Gastrocnemius medialis (tissue), 4 donors: ENCODE data around the gene THSD4. TPM values are rescaled to one million over a fixed set of nuclear protein-coding genes. Genes with fewer than 3 reads are reported as not detected.

Experiments
- ATAC-seq, 2 donors: fragments of 150-250 bp; one replicate each; pipeline ENCODE4 v1.9.1; 2016
- DNase-seq, 2 donors: peaks; one replicate each; pipeline ENCODE4 v3.0.0-alpha.2; 2019
- H3K27ac ChIP-seq, 4 donors: fragments of 200-600 bp; sonication (generic); 1 replicate in 1 of 4; 2 replicates in 3 of 4; pipeline ENCODE4 v1.5.1; 2016 to 2018; ENCODE audit warnings: mild to moderate bottlenecking in 2 of 4, moderate library complexity in 1 of 4
- H3K27me3 ChIP-seq, 3 donors: fragments of 200-600 bp; sonication (generic) in 2 of 3; 1 replicate in 1 of 3; 2 replicates in 2 of 3; pipeline versions ENCODE4 v1.5.1 to v1.6.0; 2016 to 2019; ENCODE audit warnings: mild to moderate bottlenecking in 1 of 3, moderate library complexity in 1 of 3
- H3K36me3 ChIP-seq, 2 donors: fragments of 200-600 bp; sonication (generic) in 1 of 2; one replicate each; pipeline ENCODE4 v1.5.1; 2017 to 2018
- H3K4me1 ChIP-seq, 2 donors: fragments of 200-600 bp; sonication (generic) in 1 of 2; one replicate each; pipeline ENCODE4 v1.5.1; 2016 to 2017; ENCODE audit warnings: mild to moderate bottlenecking in 2 of 2
- H3K4me3 ChIP-seq, 4 donors: fragments of 200-600 bp; sonication (generic) in 3 of 4; 1 replicate in 1 of 4; 2 replicates in 3 of 4; pipeline ENCODE4 v1.5.1; 2016 to 2019; ENCODE audit warnings: mild to moderate bottlenecking in 2 of 4
- H3K9me3 ChIP-seq, 3 donors: fragments of 200-600 bp; sonication (generic) in 2 of 3; 1 replicate in 1 of 3; 2 replicates in 2 of 3; pipeline ENCODE4 v1.5.1; 2016 to 2019
- POLR2A ChIP-seq, 2 donors: fragments of 450-650 bp; IDR thresholded peaks; one replicate each; pipeline ENCODE4 v1.6.1; 2017; ENCODE audit warnings: antibody characterized with exemption in 2 of 2, mild to moderate bottlenecking in 2 of 2, moderate library complexity in 2 of 2
- in situ Hi-C, 4 donors: fragments of 200-750 bp; cut with MboI; loops; one replicate each; pipeline versions ENCODE4 v1.15.0 to v1.8.0; 2017; ENCODE audit warnings: low sequenced_read_pairs in 4 of 4
- intact Hi-C: fragments of 100-400 bp; cut with DNase I; formaldehyde crosslinking; loops from one replicate; pipeline ENCODE4 v1.15.1; 2023; ENCODE audit warnings: low total_unique reads
- total RNA-seq, 4 donors: library from RNA; depleted of rRNA; stranded (reverse); fragments of >200 nt; gene quantifications; one replicate each; pipeline versions ENCODE4 v1.1.0 to v1.2.3, GENCODE V29; 2016
- TF ChIP-seq, protein P1 (sequence below), 5 experiments: fragments of 450-650 bp in 3 of 5; fragments of 200-600 bp in 2 of 5; sonication (generic) in 2 of 5; IDR thresholded peaks in 4 of 5; conservative IDR thresholded peaks in 1 of 5; 1 replicate in 4 of 5; 2 replicates in 1 of 5; pipeline ENCODE4 v1.5.1; 2016 to 2019; ENCODE audit warnings: antibody characterized with exemption in 5 of 5, mild to moderate bottlenecking in 3 of 5, moderate library complexity in 3 of 5

The THSD4 gene
- total RNA-seq, 4 donors from 2014 or later, result 0.35 to 3.1 (median 0.60) TPM

DNA sequence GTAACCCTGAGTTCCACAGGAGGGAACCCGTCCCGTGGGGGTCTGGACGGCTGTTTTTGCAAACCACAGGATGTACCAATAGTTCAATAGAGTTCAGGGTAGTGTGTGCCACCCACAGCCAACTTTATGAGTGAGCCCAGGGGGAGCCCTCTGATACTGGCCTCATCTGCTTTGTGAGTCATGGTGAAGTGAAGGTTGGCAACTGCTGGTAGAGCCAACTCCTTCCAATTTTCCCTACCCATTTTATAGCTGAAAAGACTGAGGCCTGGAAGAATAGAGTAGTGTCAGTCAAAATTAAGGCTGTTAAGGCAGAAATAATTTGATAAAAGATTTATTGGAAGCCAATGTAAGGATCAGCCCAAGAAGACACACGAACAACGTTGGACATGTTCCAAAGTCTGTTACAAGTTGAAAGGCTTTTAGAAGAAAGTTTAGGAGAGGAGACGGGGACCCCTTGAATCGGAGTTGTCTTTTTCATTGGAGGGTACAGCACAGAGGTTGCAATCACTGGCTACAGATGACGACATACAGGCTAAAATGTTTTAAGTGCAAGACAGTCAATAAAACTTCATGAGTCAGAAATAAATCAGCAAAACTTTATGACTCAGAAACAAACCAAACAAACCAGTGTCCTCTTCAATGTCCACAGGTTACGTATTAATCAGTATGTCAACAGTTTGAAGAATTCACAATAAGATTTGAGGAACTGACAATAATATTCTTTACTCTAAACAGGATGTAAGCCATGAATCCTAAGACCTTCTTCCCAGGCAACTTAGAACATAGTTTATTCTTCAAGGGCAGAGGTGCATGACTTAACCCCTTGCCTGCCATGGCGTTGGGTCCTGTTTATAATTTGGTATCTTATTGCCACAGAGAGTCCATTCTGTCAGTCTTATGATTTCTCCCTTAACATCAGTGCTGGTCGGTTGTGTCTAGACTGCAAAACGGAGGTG, 632.1 kb downstream of the THSD4 start:
- Histone ChIP-seq H3K9me3 (no peaks in the 10 kb centered on the region), H3K27me3 (no peaks in the 10 kb centered on the region), H3K4me1 (peaks cover 1 to 16% of the 10 kb centered on the region in 2 donors), H3K27ac (no peak overlapping the region), H3K4me3 (no peak overlapping the region), H3K36me3 (no peaks in the 10 kb centered on the region)
- no peak for DNase-seq
- ATAC-seq, result no peak
- TF ChIP-seq, protein P1, sequence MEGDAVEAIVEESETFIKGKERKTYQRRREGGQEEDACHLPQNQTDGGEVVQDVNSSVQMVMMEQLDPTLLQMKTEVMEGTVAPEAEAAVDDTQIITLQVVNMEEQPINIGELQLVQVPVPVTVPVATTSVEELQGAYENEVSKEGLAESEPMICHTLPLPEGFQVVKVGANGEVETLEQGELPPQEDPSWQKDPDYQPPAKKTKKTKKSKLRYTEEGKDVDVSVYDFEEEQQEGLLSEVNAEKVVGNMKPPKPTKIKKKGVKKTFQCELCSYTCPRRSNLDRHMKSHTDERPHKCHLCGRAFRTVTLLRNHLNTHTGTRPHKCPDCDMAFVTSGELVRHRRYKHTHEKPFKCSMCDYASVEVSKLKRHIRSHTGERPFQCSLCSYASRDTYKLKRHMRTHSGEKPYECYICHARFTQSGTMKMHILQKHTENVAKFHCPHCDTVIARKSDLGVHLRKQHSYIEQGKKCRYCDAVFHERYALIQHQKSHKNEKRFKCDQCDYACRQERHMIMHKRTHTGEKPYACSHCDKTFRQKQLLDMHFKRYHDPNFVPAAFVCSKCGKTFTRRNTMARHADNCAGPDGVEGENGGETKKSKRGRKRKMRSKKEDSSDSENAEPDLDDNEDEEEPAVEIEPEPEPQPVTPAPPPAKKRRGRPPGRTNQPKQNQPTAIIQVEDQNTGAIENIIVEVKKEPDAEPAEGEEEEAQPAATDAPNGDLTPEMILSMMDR (IDR thresholded peaks at IDR 0.05 in 4 of 5, conservative IDR thresholded peaks at IDR 0.05 in 1 of 5), result no peak
- no peak for TF ChIP-seq POLR2A (IDR thresholded peaks at IDR 0.05)
- intact Hi-C loops, result no loop called here
- in situ Hi-C loops, result loop anchor here in 3 of 4 donors (10.0 kb wide), 2 partner anchors 57 to 407 kb away; no protein-coding TSS in a partner anchor

DNA sequence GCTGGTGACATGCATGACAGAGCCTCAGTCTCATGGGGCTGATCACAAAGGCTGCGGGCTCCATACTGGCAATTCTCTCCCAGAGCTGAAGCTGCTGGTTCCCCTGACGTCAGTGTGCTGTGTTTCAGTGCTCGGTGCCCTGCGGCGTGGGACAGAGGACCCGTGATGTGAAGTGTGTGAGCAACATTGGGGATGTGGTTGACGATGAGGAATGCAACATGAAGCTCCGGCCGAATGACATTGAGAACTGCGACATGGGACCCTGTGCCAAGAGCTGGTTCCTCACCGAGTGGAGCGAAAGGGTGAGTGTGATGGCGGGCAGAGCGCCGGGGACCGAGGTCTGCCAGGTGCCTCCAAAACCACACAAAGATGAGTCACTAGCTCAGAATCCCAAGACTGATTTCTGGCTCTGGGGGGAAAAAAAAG, 633.0 kb downstream of the THSD4 start:
- no peaks in the 10 kb centered on the region for H3K27me3 ChIP-seq
- in situ Hi-C loops (loop anchor here in 3 of 4 donors (10.0 kb wide), 2 partner anchors 56 to 406 kb away; no protein-coding TSS in a partner anchor), intact Hi-C loops (no loop called here)
- DNase-seq, result no peak
- no peak overlapping the region for H3K27ac ChIP-seq
- H3K36me3 ChIP-seq, result no peaks in the 10 kb centered on the region
- TF ChIP-seq POLR2A (IDR thresholded peaks at IDR 0.05), result no peak
- TF ChIP-seq, protein P1 (IDR thresholded peaks at IDR 0.05 in 4 of 5, conservative IDR thresholded peaks at IDR 0.05 in 1 of 5), result no peak
- ATAC-seq, result no peak
- peaks cover 7 to 18% of the 10 kb centered on the region in 2 donors for H3K4me1 ChIP-seq
- no peak overlapping the region for H3K4me3 ChIP-seq
- no peaks in the 10 kb centered on the region for H3K9me3 ChIP-seq

DNA sequence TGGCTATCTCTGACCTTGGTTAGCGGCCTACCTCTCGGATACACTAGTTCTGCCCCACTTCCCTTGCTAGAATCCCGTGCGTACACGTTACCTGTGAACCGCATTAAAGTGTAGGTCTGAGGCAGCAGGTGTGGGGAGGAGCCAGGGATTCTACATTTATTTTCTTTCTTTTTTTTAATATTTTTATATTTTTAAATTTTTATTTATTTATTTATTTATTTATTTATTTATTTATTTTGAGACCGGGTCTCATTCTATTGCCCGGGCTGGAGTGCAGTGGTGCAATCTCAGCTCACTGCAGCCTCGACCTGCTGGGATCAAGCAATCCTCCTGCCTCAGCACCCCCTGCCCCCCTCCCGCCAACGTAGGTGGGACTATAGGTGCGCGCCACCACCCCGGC, 634.2 kb downstream of the THSD4 start:
- no peak for TF ChIP-seq POLR2A (IDR thresholded peaks at IDR 0.05)
- TF ChIP-seq, protein P1 (IDR thresholded peaks at IDR 0.05 in 4 of 5, conservative IDR thresholded peaks at IDR 0.05 in 1 of 5), result no peak
- in situ Hi-C loops (loop anchor here in 3 of 4 donors (10.0 kb wide), 2 partner anchors 55 to 405 kb away; no protein-coding TSS in a partner anchor), intact Hi-C loops (no loop called here)
- no peak for ATAC-seq
- Histone ChIP-seq H3K4me3 (no peak overlapping the region), H3K36me3 (no peaks in the 10 kb centered on the region), H3K27me3 (no peaks in the 10 kb centered on the region), H3K4me1 (peaks cover 7 to 13% of the 10 kb centered on the region in 2 donors), H3K27ac (no peak overlapping the region), H3K9me3 (no peaks in the 10 kb centered on the region)
- DNase-seq, result no peak

DNA sequence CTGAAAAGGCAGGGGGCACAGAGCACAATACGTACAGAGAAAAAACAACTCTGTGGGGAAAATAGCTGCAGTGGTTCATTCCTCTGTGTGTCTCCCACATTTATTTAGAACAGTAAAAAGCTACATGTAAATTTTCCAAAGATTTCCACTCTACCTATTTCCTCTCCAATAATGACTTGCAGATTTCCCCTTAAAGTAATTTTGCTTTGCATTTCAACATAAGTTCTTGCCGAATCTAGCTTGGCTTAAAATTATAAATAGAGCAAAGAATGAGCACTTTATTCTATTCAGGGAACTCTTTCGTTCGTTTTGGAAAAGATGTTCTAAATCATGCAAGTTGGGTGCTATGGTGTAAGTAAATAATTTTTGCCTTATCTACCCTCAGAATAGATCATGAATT, 636.9 kb downstream of the THSD4 start:
- no peak overlapping the region for H3K4me3 ChIP-seq
- H3K36me3 ChIP-seq, result no peaks in the 10 kb centered on the region
- no peaks in the 10 kb centered on the region for H3K27me3 ChIP-seq
- intact Hi-C loops (loop anchor here (1.0 kb wide), 1 partner anchor 49 kb away; no protein-coding TSS in a partner anchor), in situ Hi-C loops (loop anchor here in 1 of 4 donors (25.0 kb wide), 1 partner anchor 410 kb away; no protein-coding TSS in a partner anchor)
- H3K9me3 ChIP-seq, result no peaks in the 10 kb centered on the region
- no peak overlapping the region for H3K27ac ChIP-seq
- peaks cover 7 to 13% of the 10 kb centered on the region in 2 donors for H3K4me1 ChIP-seq
- TF ChIP-seq, protein P1 (IDR thresholded peaks at IDR 0.05 in 4 of 5, conservative IDR thresholded peaks at IDR 0.05 in 1 of 5), result no peak
- no peak for TF ChIP-seq POLR2A (IDR thresholded peaks at IDR 0.05)
- ATAC-seq, result no peak
- DNase-seq, result no peak
